Transverse colon (tissue), 4 donors: ENCODE results near the gene GPC6. TPM values are rescaled to one million over a fixed set of nuclear protein-coding genes. Genes with fewer than 3 reads are reported as not detected.

Experiments used
- DNase-seq: peaks from one replicate; pipeline ENCODE4 v3.0.0-alpha.2; 2019
- H3K27ac ChIP-seq, 4 donors: fragments of 200-600 bp; sonication (generic); 2 replicates each; pipeline ENCODE4 v1.5.1; 2016 to 2018; ENCODE audit warnings: inconsistent platforms in 4 of 4
- H3K27me3 ChIP-seq: fragments of 200-600 bp; sonication (generic); 2 replicates; pipeline ENCODE4 v1.5.1; 2017; ENCODE audit warnings: inconsistent platforms
- H3K36me3 ChIP-seq, 4 donors: fragments of 200-600 bp; sonication (generic); 2 replicates each; pipeline ENCODE4 v1.5.1; 2017 to 2019; ENCODE audit warnings: inconsistent platforms in 4 of 4
- H3K4me1 ChIP-seq, 4 donors: fragments of 200-600 bp; sonication (generic); 2 replicates each; pipeline ENCODE4 v1.5.1; 2017 to 2020; ENCODE audit warnings: inconsistent platforms in 4 of 4
- H3K4me3 ChIP-seq, 4 donors: fragments of 200-600 bp; sonication (generic); 1 replicate in 1 of 4; 2 replicates in 3 of 4; pipeline versions ENCODE4 v1.5.1 to v1.6.1; 2017 to 2019; ENCODE audit warnings: inconsistent platforms in 4 of 4
- H3K9me3 ChIP-seq, 2 donors: fragments of 200-600 bp; sonication (generic); 2 replicates each; pipeline ENCODE4 v1.5.1; 2017 to 2019; ENCODE audit warnings: inconsistent platforms in 2 of 2
- EP300 ChIP-seq: sonication (generic); formaldehyde crosslinking; IDR thresholded peaks from one replicate; pipeline ENCODE4 v1.6.1; 2017; ENCODE audit warnings: antibody characterized with exemption, low read depth
- POLR2A ChIP-seq: fragments of 450-650 bp; IDR thresholded peaks from one replicate; pipeline ENCODE4 v1.6.1; 2016; ENCODE audit warnings: antibody characterized with exemption, mild to moderate bottlenecking, moderate library complexity
- POLR2AphosphoS5 ChIP-seq, 3 donors: sonication (generic); formaldehyde crosslinking; IDR thresholded peaks; one replicate each; pipeline ENCODE4 v1.6.1; 2016; ENCODE audit warnings: antibody characterized with exemption in 3 of 3
- whole genome bisulfite sequencing, 2 donors: methylation state at CpG; one replicate each; pipeline ENCODE4 v1.1.5; 2018; ENCODE audit warnings: low coverage in 1 of 2; 5-methylcytosine and 5-hydroxymethylcytosine counted together
- in situ Hi-C, 4 donors: fragments of 200-750 bp; cut with MboI; loops; one replicate each; pipeline versions ENCODE4 v1.15.0 to v1.15.1; 2017; ENCODE audit warnings: low sequenced_read_pairs in 3 of 4, low pct_ligation_motif_present in 1 of 4, low pct_unique_long_range_greater_than_20kb in 1 of 4
- intact Hi-C: fragments of 100-400 bp; cut with DNase I; formaldehyde crosslinking; loops from one replicate; pipeline ENCODE4 v1.15.1; 2023; ENCODE audit warnings: low total_unique reads
- total RNA-seq, 4 donors: library from RNA; depleted of rRNA; stranded (reverse); fragments of >200 nt; gene quantifications; one replicate each; pipeline ENCODE4 v1.1.0, GENCODE V29; 2016
- TF ChIP-seq, protein P1 (sequence below), 5 experiments: fragments of 200-600 bp in 3 of 5; fragments of 450-650 bp in 2 of 5; sonication (generic) in 3 of 5; IDR thresholded peaks; 1 replicate in 2 of 5; 2 replicates in 3 of 5; pipeline ENCODE4 v1.5.1; 2016 to 2017; ENCODE audit warnings: antibody characterized with exemption in 5 of 5, inconsistent platforms in 3 of 5, mild to moderate bottlenecking in 2 of 5, moderate library complexity in 1 of 5

GPC6 gene
- total RNA-seq, 4 donors from 2014 or later = 0.75 to 5.7 (median 4.0) TPM

DNA sequence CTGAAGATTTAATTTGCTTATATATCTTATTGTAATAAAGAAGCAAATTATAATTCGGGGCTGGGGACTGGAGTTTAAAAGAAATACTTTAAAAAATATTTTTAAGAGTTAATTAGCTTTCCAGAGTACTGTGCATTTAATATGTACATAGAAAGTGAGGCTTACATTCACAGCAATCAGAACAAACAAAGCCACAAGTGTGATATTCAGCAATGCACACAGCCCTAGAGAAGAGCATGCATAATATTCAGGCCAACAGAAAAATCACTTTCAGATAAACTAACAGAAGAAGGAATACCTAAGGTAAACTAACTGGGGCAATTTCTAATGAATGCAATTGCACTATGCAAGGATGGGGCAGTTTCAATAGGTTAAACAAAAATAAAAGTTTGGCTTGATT lies 241.8 kb downstream of the GPC6 start:
- intact Hi-C loops = no loop called here
- Histone ChIP-seq H3K27me3 (no peaks in the 10 kb centered on the region), H3K4me3 (no peak overlapping the region), H3K9me3 (peaks cover 7 to 9% of the 10 kb centered on the region in 2 donors), H3K4me1 (no peaks in the 10 kb centered on the region), H3K27ac (no peak overlapping the region), H3K36me3 (no peaks in the 10 kb centered on the region)
- 46 to 56% methylated on average over 1 of the region's 1 CpG for WGBS, 2 donors
- no peak for DNase-seq
- in situ Hi-C loops = no loop called here
- TF ChIP-seq POLR2AphosphoS5 (IDR thresholded peaks at IDR 0.05) (no peak), EP300 (no peak), POLR2A (no peak)
- TF ChIP-seq, protein P1, sequence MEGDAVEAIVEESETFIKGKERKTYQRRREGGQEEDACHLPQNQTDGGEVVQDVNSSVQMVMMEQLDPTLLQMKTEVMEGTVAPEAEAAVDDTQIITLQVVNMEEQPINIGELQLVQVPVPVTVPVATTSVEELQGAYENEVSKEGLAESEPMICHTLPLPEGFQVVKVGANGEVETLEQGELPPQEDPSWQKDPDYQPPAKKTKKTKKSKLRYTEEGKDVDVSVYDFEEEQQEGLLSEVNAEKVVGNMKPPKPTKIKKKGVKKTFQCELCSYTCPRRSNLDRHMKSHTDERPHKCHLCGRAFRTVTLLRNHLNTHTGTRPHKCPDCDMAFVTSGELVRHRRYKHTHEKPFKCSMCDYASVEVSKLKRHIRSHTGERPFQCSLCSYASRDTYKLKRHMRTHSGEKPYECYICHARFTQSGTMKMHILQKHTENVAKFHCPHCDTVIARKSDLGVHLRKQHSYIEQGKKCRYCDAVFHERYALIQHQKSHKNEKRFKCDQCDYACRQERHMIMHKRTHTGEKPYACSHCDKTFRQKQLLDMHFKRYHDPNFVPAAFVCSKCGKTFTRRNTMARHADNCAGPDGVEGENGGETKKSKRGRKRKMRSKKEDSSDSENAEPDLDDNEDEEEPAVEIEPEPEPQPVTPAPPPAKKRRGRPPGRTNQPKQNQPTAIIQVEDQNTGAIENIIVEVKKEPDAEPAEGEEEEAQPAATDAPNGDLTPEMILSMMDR (IDR thresholded peaks at IDR 0.05) = no peak

DNA sequence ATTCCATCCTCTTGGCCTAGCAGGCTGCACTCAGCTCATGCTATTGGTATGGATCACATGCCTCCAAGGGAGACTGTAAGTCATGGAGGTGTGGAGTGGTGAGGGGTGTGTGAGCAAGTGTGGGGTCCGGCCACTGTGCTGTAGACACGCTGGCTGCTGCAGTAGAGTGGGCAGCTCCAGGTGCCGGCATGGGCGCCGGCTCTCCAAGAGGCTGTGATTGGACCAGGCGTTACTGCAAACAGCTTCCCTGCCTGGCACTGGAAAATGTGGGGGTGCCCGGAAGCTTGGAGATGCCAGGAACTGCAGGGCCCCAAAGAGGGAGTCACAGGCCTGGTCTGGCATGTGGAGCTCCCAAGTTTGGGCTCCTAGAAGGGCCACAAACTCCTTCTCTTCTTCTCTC lies 245.7 kb downstream of the GPC6 start:
- intact Hi-C loops = loop anchor here (5.0 kb wide), 1 partner anchor 510 kb away; no protein-coding TSS in a partner anchor
- Histone ChIP-seq H3K36me3 (no peaks in the 10 kb centered on the region), H3K4me3 (no peak overlapping the region), H3K4me1 (no peaks in the 10 kb centered on the region), H3K9me3 (peaks cover 7 to 9% of the 10 kb centered on the region in 2 donors), H3K27me3 (no peaks in the 10 kb centered on the region), H3K27ac (no peak overlapping the region)
- WGBS, 2 donors = 91% methylated on average over 7 of the region's 7 CpGs; no CpG with 5 or more reads in 1 of the 2 donors
- TF ChIP-seq EP300 (no peak), POLR2AphosphoS5 (IDR thresholded peaks at IDR 0.05) (no peak), POLR2A (no peak)
- TF ChIP-seq, protein P1 (IDR thresholded peaks at IDR 0.05) = no peak
- in situ Hi-C loops = no loop called here
- DNase-seq = no peak

- TF ChIP-seq POLR2AphosphoS5 (IDR thresholded peaks at IDR 0.05) (no peak), EP300 (no peak), POLR2A (no peak)
- TF ChIP-seq, protein P1 (IDR thresholded peaks at IDR 0.05) = no peak
- Histone ChIP-seq H3K36me3 (no peaks in the 10 kb centered on the region), H3K9me3 (peaks cover 7 to 9% of the 10 kb centered on the region in 2 donors), H3K4me1 (no peaks in the 10 kb centered on the region), H3K27ac (no peak overlapping the region), H3K4me3 (no peak overlapping the region), H3K27me3 (no peaks in the 10 kb centered on the region)
- intact Hi-C loops (loop anchor here (5.0 kb wide), 1 partner anchor 511 kb away; no protein-coding TSS in a partner anchor), in situ Hi-C loops (no loop called here)
- 38% methylated on average over 1 of the region's 1 CpG; no CpG with 5 or more reads in 1 of the 2 donors for WGBS, 2 donors
- no peak for DNase-seq
These were observed 246.2 kb downstream of the GPC6 start for GRCh38 chr13:93472814-93473296.

DNA sequence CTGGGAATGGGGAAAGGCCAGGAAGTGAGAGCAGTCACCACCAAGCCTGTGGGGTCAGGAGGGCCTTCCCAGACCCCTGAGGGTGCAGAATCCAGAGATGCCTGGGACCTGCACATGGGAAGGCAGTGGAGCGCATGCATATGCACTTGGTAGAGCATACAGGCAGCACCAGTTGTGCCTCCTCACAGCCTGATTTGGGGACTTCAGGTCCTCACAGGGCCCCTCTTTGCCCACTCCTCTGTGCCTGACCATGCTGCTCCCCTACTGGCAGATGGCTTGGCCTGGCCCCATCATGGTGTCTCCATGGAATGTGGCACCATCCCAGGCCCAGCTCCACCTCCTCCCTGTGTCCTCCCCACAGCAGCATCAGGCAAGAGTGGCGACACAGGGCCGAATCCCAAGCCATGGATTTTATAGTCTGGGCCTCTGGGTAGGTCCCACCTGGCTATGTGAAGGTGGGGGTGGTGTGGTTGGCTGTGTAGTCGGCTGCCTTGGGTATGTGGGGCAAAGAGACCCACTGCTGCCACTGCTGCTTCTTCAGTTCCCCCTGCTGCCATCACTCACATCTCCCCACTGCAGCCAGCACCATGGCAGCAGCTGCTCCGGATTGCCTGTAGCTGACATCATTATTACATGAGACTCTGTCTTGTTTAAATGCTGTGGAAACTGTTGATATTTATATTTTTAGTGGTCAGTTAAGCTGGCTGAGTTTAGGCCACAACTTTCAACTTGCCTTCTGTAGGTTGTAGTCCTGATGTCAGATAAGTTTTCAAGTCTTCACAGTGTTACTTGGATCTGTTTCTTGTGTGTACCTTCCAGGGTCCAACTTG lies 247.0 kb downstream of the GPC6 start:
- in situ Hi-C loops (no loop called here), intact Hi-C loops (loop anchor here (5.0 kb wide), 1 partner anchor 511 kb away; no protein-coding TSS in a partner anchor)
- no peak for TF ChIP-seq POLR2AphosphoS5 (IDR thresholded peaks at IDR 0.05)
- no peak for TF ChIP-seq EP300
- TF ChIP-seq, protein P1 (IDR thresholded peaks at IDR 0.05) = no peak
- TF ChIP-seq POLR2A = no peak
- no peak overlapping the region for H3K4me3 ChIP-seq
- peaks cover 7 to 9% of the 10 kb centered on the region in 2 donors for H3K9me3 ChIP-seq
- H3K27me3 ChIP-seq = no peaks in the 10 kb centered on the region
- WGBS, 2 donors = 74% methylated on average over 3 of the region's 5 CpGs; no CpG with 5 or more reads in 1 of the 2 donors
- DNase-seq = no peak
- no peak overlapping the region for H3K27ac ChIP-seq
- H3K36me3 ChIP-seq = no peaks in the 10 kb centered on the region
- H3K4me1 ChIP-seq = no peaks in the 10 kb centered on the region
